ENCODE data around the gene S1PR1.
"Not testable (repeated sequence)": the region's sequence is repeated elsewhere in the genome, so short reads cannot be mapped to it uniquely, and the experiment has no call there.

S1PR1 gene

DNA sequence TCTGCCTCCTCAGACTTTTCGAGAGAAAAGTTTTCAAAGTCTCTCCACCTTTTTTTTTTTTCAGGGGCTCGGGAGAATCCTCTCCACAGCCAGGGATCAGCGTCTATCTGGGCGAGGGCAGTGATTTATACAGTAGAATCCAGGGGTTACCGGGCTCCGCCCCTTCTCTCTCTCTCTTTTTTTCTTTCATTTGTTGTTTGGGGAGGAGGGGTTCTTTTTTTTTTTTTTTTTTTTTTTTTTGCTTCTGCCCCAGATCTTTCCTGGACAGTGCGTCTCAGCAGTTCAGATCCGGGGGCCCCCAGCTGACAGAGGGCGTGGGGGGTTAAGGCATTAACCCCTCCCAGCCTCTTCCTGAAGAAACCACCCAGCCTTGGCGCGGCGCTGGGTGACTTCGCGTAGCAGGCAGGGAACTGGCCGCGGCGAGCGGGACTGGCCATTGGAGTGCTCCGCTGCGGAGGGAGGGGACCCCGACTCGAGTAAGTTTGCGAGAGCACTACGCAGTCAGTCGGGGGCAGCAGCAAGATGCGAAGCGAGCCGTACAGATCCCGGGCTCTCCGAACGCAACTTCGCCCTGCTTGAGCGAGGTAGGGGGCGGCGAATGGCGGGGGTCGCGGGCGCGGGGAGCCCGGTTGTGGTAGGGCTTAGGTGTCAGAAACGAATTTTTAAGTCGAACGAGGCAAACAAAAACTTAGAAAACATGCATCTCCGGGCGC lies at the start of gene S1PR1:
S1PR1 (plus strand) TSS at position 504 of the 713 bp plus-strand sequence. CDS start 1,966 bp downstream, outside the sequence.
- Mint-ChIP-seq H3K9me3 (peaks cover 6% of the 10 kb centered on the region), H3K27me3 (ENCODE audit: low read depth) (no peaks in the 10 kb centered on the region), H3K4me1 (ENCODE audit: low read depth) (peaks cover 41% of the 10 kb centered on the region), H3K27ac (peak within 1 kb of the TSS; percentile 94), H3K4me3 (peak within 1 kb of the TSS; percentile 98), H3K36me3 (ENCODE audit: low read depth) (peaks cover 44% of the 10 kb centered on the region)

- peaks cover 7% of the 10 kb centered on the region for H3K9me3 Mint-ChIP-seq
- peak overlapping the region; percentile 8 for H3K4me3 Mint-ChIP-seq
- no peaks in the 10 kb centered on the region for H3K27me3 Mint-ChIP-seq (ENCODE audit: low read depth)
- peaks cover 39% of the 10 kb centered on the region for H3K4me1 Mint-ChIP-seq (ENCODE audit: low read depth)
- peak overlapping the region; percentile 74 for H3K27ac Mint-ChIP-seq
- H3K36me3 Mint-ChIP-seq (ENCODE audit: low read depth) = peaks cover 10% of the 10 kb centered on the region
Observed at GRCh38 chr1:101187297-101187696, 49.5 kb upstream of the S1PR1 start.

GRCh38 chr1:101188331-101188730 lies 48.5 kb upstream of the S1PR1 start:
- H3K9me3 Mint-ChIP-seq = peaks cover 7% of the 10 kb centered on the region
- peaks cover 10% of the 10 kb centered on the region for H3K36me3 Mint-ChIP-seq (ENCODE audit: low read depth)
- no peak overlapping the region for H3K27ac Mint-ChIP-seq
- H3K27me3 Mint-ChIP-seq (ENCODE audit: low read depth) = no peaks in the 10 kb centered on the region
- H3K4me3 Mint-ChIP-seq = no peak overlapping the region
- peaks cover 31% of the 10 kb centered on the region for H3K4me1 Mint-ChIP-seq (ENCODE audit: low read depth)

- not testable (repeated sequence) for H3K27me3 Mint-ChIP-seq (ENCODE audit: low read depth); H3K9me3 Mint-ChIP-seq; H3K4me3 Mint-ChIP-seq
- Mint-ChIP-seq H3K4me1 (ENCODE audit: low read depth) (peaks cover 26% of the 10 kb centered on the region), H3K36me3 (ENCODE audit: low read depth) (peaks cover 10% of the 10 kb centered on the region), H3K27ac (peak overlapping the region; percentile 34)
Observed at GRCh38 chr1:101188968-101189367, 47.9 kb upstream of the S1PR1 start.

- Mint-ChIP-seq H3K4me3 (no peak overlapping the region), H3K36me3 (ENCODE audit: low read depth) (peaks cover 10% of the 10 kb centered on the region), H3K27me3 (ENCODE audit: low read depth) (no peaks in the 10 kb centered on the region), H3K4me1 (ENCODE audit: low read depth) (peaks cover 23% of the 10 kb centered on the region), H3K27ac (no peak overlapping the region), H3K9me3 (peaks cover 7% of the 10 kb centered on the region)
Observed at GRCh38 chr1:101190441-101190840, 46.4 kb upstream of the S1PR1 start.

DNA sequence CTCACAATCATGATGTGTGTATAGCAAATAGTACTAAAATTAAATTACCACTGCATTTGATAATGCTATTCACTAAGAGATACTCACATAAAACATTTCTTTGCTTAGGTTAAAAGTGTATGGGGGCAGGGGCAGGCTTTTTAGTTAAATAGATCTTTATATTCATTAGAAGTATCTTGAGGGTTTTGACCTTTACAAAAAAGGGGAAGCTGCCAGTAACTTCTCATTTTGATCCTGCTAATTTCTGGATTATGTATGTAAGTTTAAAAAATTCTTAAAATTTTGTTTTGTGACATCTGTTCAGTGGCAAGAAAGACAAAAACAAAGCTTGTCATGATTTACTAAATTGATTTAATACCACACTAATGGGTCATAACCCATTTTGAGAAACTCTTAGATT lies 45.8 kb upstream of the S1PR1 start:
- H3K27me3 Mint-ChIP-seq (ENCODE audit: low read depth) = no peaks in the 10 kb centered on the region
- no peak overlapping the region for H3K27ac Mint-ChIP-seq
- peaks cover 22% of the 10 kb centered on the region for H3K4me1 Mint-ChIP-seq (ENCODE audit: low read depth)
- no peak overlapping the region for H3K4me3 Mint-ChIP-seq
- peaks cover 13% of the 10 kb centered on the region for H3K36me3 Mint-ChIP-seq (ENCODE audit: low read depth)
- H3K9me3 Mint-ChIP-seq = peaks cover 10% of the 10 kb centered on the region

DNA sequence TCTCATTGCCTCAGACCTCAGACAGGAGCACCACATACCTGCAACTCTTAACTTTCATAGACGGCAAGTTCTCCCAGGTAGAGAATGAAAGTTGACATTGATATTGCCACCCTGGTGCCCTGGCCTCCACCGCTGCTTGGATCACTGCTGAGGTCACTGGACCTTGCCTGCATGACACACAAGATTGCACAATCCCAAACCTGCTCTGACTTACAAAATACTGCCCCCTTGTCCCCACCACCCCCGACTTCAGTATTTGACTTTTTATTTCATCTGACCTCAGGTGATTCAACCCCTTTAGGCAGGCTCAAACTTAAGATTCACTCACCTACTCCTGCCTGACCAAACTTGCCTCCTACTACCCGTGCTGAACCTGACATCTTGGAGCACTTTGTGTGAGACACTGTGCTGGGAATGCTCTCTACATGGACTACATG lies 43.1 kb upstream of the S1PR1 start:
- Mint-ChIP-seq H3K9me3 (peaks cover 7% of the 10 kb centered on the region), H3K4me1 (ENCODE audit: low read depth) (peaks cover 13% of the 10 kb centered on the region), H3K4me3 (no peak overlapping the region), H3K27me3 (ENCODE audit: low read depth) (no peaks in the 10 kb centered on the region), H3K36me3 (ENCODE audit: low read depth) (peaks cover 8% of the 10 kb centered on the region), H3K27ac (peak overlapping the region; percentile 23)

GRCh38 chr1:101194746-101195145 lies 42.1 kb upstream of the S1PR1 start:
- Mint-ChIP-seq H3K27me3 (ENCODE audit: low read depth) (no peaks in the 10 kb centered on the region), H3K9me3 (peaks cover 7% of the 10 kb centered on the region), H3K4me3 (no peak overlapping the region), H3K4me1 (ENCODE audit: low read depth) (peaks cover 19% of the 10 kb centered on the region), H3K27ac (no peak overlapping the region), H3K36me3 (ENCODE audit: low read depth) (peaks cover 8% of the 10 kb centered on the region)

DNA sequence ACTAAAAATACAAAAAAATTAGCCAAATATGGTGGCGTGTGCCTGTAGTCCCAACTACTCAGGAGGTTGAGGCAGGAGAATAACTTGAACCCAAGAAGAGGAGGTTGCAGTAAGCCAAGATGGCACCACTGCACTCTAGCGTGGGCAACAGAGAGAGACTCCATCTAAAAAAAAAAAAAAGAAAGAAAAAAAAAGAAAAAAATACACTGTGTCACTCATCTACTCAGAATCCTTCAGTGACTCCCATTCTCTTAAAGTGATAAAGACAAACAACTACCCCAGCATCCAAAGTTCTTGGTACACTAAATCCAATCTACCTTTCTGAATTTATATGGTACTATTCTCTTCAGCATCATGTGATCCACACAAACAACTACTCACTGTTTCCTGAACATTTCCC lies 40.2 kb upstream of the S1PR1 start:
- Mint-ChIP-seq H3K27me3 (ENCODE audit: low read depth) (no peaks in the 10 kb centered on the region), H3K36me3 (ENCODE audit: low read depth) (peaks cover 7% of the 10 kb centered on the region), H3K4me1 (ENCODE audit: low read depth) (peaks cover 21% of the 10 kb centered on the region), H3K27ac (no peak overlapping the region), H3K4me3 (no peak overlapping the region), H3K9me3 (peaks cover 7% of the 10 kb centered on the region)

GRCh38 chr1:101198842-101199636 lies 37.8 kb upstream of the S1PR1 start:
- Mint-ChIP-seq H3K9me3 (peaks cover 7% of the 10 kb centered on the region), H3K4me3 (peak overlapping the region; percentile 25), H3K36me3 (ENCODE audit: low read depth) (peaks cover 7% of the 10 kb centered on the region), H3K27me3 (ENCODE audit: low read depth) (no peaks in the 10 kb centered on the region), H3K27ac (peak overlapping the region; percentile 82), H3K4me1 (ENCODE audit: low read depth) (peaks cover 18% of the 10 kb centered on the region)

- H3K27ac Mint-ChIP-seq = no peak overlapping the region
- peaks cover 7% of the 10 kb centered on the region for H3K36me3 Mint-ChIP-seq (ENCODE audit: low read depth)
- peaks cover 7% of the 10 kb centered on the region for H3K9me3 Mint-ChIP-seq
- no peaks in the 10 kb centered on the region for H3K27me3 Mint-ChIP-seq (ENCODE audit: low read depth)
- H3K4me3 Mint-ChIP-seq = no peak overlapping the region
- peaks cover 18% of the 10 kb centered on the region for H3K4me1 Mint-ChIP-seq (ENCODE audit: low read depth)
Observed at GRCh38 chr1:101199637-101199982, 37.2 kb upstream of the S1PR1 start.

DNA sequence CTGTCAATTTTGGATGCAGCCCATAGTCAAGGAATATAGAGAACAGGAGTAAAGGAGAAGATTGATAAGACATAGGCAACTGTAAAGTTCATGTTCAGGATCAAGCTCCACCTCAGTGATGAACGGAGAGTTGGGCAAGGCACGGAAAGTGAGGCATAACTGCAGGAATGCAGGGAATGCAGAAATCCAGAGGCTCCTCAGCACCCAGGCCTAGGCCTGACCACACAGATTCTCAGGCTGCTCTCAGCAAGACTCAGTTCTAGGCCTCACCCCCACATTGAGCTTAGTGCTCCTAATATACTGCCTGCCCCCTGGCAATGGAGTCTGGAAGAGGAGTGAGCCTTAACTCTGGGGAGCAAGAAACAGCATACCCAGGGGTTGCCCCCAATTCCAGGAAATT lies 36.3 kb upstream of the S1PR1 start:
- peaks cover 7% of the 10 kb centered on the region for H3K36me3 Mint-ChIP-seq (ENCODE audit: low read depth)
- H3K27me3 Mint-ChIP-seq (ENCODE audit: low read depth) = no peaks in the 10 kb centered on the region
- H3K4me3 Mint-ChIP-seq = no peak overlapping the region
- peaks cover 7% of the 10 kb centered on the region for H3K9me3 Mint-ChIP-seq
- H3K27ac Mint-ChIP-seq = no peak overlapping the region
- peaks cover 24% of the 10 kb centered on the region for H3K4me1 Mint-ChIP-seq (ENCODE audit: low read depth)

GRCh38 chr1:101203820-101204540 lies 32.8 kb upstream of the S1PR1 start:
- no peaks in the 10 kb centered on the region for H3K36me3 Mint-ChIP-seq (ENCODE audit: low read depth)
- no peak overlapping the region for H3K27ac Mint-ChIP-seq
- H3K4me1 Mint-ChIP-seq (ENCODE audit: low read depth) = peaks cover 17% of the 10 kb centered on the region
- H3K4me3 Mint-ChIP-seq = no peak overlapping the region
- no peaks in the 10 kb centered on the region for H3K9me3 Mint-ChIP-seq
- H3K27me3 Mint-ChIP-seq (ENCODE audit: low read depth) = no peaks in the 10 kb centered on the region

- Mint-ChIP-seq H3K36me3 (ENCODE audit: low read depth) (peaks cover under 1% of the 10 kb centered on the region), H3K4me3 (no peak overlapping the region), H3K27ac (no peak overlapping the region), H3K4me1 (ENCODE audit: low read depth) (peaks cover 7% of the 10 kb centered on the region), H3K27me3 (ENCODE audit: low read depth) (no peaks in the 10 kb centered on the region), H3K9me3 (no peaks in the 10 kb centered on the region)
Observed at GRCh38 chr1:101205457-101205856, 31.4 kb upstream of the S1PR1 start.

Measured in T-helper 1 cell treated with Interleukin-12 subunit alpha and Interleukin-12 subunit beta and Interleukin-4 antibody, amounts not matched to agents 30 μg/mL and 1 μg/mL, for 36 hours (primary cell).